ENCODE measurements around the gene RCL1.

The RCL1 gene

GRCh38 chr9:4756420-4756819 is 36.3 kb upstream of the RCL1 start:
- TF ChIP-seq CTCF (conservative IDR thresholded peaks at IDR 0.05) = no peak
- no peak overlapping the region for H3K27ac ChIP-seq

GRCh38 chr9:4760122-4760521 is 32.6 kb upstream of the RCL1 start:
- no peak overlapping the region for H3K27ac ChIP-seq
- no peak for TF ChIP-seq CTCF (conservative IDR thresholded peaks at IDR 0.05)

- no peak overlapping the region for H3K27ac ChIP-seq
- peak; percentile 89 for TF ChIP-seq CTCF (conservative IDR thresholded peaks at IDR 0.05)
Measured at GRCh38 chr9:4762108-4762885, 30.4 kb upstream of the RCL1 start.

- no peak overlapping the region for H3K27ac ChIP-seq
- peak; percentile 62 for TF ChIP-seq CTCF (conservative IDR thresholded peaks at IDR 0.05)
Measured at GRCh38 chr9:4762886-4763541, 29.7 kb upstream of the RCL1 start.

- no peak overlapping the region for H3K27ac ChIP-seq
- TF ChIP-seq CTCF (conservative IDR thresholded peaks at IDR 0.05) = no peak
Measured at GRCh38 chr9:4764033-4764432, 28.7 kb upstream of the RCL1 start.

- TF ChIP-seq CTCF (conservative IDR thresholded peaks at IDR 0.05) = no peak
- H3K27ac ChIP-seq = no peak overlapping the region
Measured at GRCh38 chr9:4768681-4769080, 24.1 kb upstream of the RCL1 start.

- no peak for TF ChIP-seq CTCF (conservative IDR thresholded peaks at IDR 0.05)
- no peak overlapping the region for H3K27ac ChIP-seq
Measured at GRCh38 chr9:4769321-4770080, 23.2 kb upstream of the RCL1 start.

Measured in VCaP (cell line).